Keratinocyte (primary cell): Measurements from ENCODE around the gene DNAJB14. TPM values are rescaled to one million over a fixed set of nuclear protein-coding genes. Genes with fewer than 3 reads are reported as not detected.

Source experiments
- DNase-seq: peaks from one replicate; pipeline ENCODE4 v3.0.0-alpha.2; 2011; ENCODE audit warnings: low read depth, missing footprints, low spot score
- FAIRE-seq: peaks from 2 replicates; lab custom pipeline; 2011; peaks lifted over from hg19 to GRCh38; lab: Jason Lieb, UNC
- H2AFZ ChIP-seq: 2 replicates; pipeline ENCODE4 v1.6.0; 2012; ENCODE audit warnings: low read length, control low read depth, inconsistent platforms; ENCODE audit not compliant: control insufficient read depth
- H3K27ac ChIP-seq: 2 replicates; pipeline ENCODE4 v1.5.1; 2011; ENCODE audit warnings: low read length; ENCODE audit not compliant: control insufficient read depth, insufficient read depth
- H3K27me3 ChIP-seq: 3 replicates; pipeline ENCODE4 v1.6.0; 2011; ENCODE audit warnings: low read length; ENCODE audit not compliant: control insufficient read depth, insufficient read depth; ENCODE audit errors: extremely low read depth
- H3K36me3 ChIP-seq, 2 experiments: 2 replicates in 1 of 2; 3 replicates in 1 of 2; pipeline ENCODE4 v1.5.1; 2011; ENCODE audit warnings: low read length in 2 of 2, mild to moderate bottlenecking in 1 of 2; ENCODE audit not compliant: control insufficient read depth in 2 of 2, insufficient read depth in 2 of 2; ENCODE audit errors: extremely low read depth in 1 of 2
- H3K4me1 ChIP-seq: 3 replicates; pipeline ENCODE4 v1.5.1; 2011; ENCODE audit warnings: low read length; ENCODE audit not compliant: control insufficient read depth, insufficient read depth; ENCODE audit errors: extremely low read depth
- H3K4me2 ChIP-seq: 3 replicates; pipeline ENCODE4 v1.6.0; 2011; ENCODE audit warnings: low read depth, low read length; ENCODE audit not compliant: control insufficient read depth, insufficient read depth; ENCODE audit errors: extremely low read depth
- H3K4me3 ChIP-seq, 3 experiments: fragments of 200-600 bp in 1 of 3; sonication (generic) in 1 of 3; 2 replicates in 2 of 3; 3 replicates in 1 of 3; pipeline ENCODE4 v1.5.1; 2011 to 2016; ENCODE audit warnings: low read length in 3 of 3, mild to moderate bottlenecking in 3 of 3, control low read depth in 2 of 3, inconsistent platforms in 1 of 3, low read depth in 1 of 3, mixed read lengths in 1 of 3, mixed run types in 1 of 3, moderate library complexity in 1 of 3; ENCODE audit not compliant: control insufficient read depth in 2 of 3, insufficient read depth in 2 of 3; ENCODE audit errors: extremely low read depth in 1 of 3
- H3K79me2 ChIP-seq: 2 replicates; pipeline ENCODE4 v1.6.0; 2012; ENCODE audit warnings: low read length; ENCODE audit not compliant: control insufficient read depth, insufficient read depth
- H3K9ac ChIP-seq: 3 replicates; pipeline ENCODE4 v1.6.0; 2011; ENCODE audit warnings: low read length; ENCODE audit not compliant: control insufficient read depth, insufficient read depth; ENCODE audit errors: extremely low read depth
- H3K9me1 ChIP-seq: 3 replicates; pipeline ENCODE4 v1.6.0; 2011; ENCODE audit warnings: low read length; ENCODE audit not compliant: control insufficient read depth, insufficient read depth; ENCODE audit errors: extremely low read depth
- H3K9me3 ChIP-seq: 2 replicates; pipeline ENCODE4 v1.5.1; 2012; ENCODE audit warnings: low read depth, low read length; ENCODE audit not compliant: control insufficient read depth
- H4K20me1 ChIP-seq: 3 replicates; pipeline ENCODE4 v1.6.0; 2011; ENCODE audit warnings: low read length; ENCODE audit not compliant: control insufficient read depth, insufficient read depth; ENCODE audit errors: extremely low read depth
- EZH2 ChIP-seq: IDR thresholded peaks from one replicate; pipeline ENCODE4 v1.6.1; 2012; ENCODE audit warnings: inconsistent platforms, mild to moderate bottlenecking, low read length, moderate library complexity
- dilution Hi-C: fragments of 300-500 bp; cut with MboI; formaldehyde crosslinking; loops from one replicate; pipeline ENCODE4 v1.7.0; 2020; ENCODE audit warnings: low sequenced_read_pairs; ENCODE audit not compliant: extremely low pct_ligation_motif_present
- polyA plus RNA-seq, 5 experiments: library from polyadenylated mRNA; depleted of rRNA in 3 of 5; stranded (reverse) in 3 of 5; stranded (forward) in 1 of 5; unstranded in 1 of 5; fragments of >200 nt; gene quantifications; 1 replicate in 1 of 5; 2 replicates in 3 of 5; 3 replicates in 1 of 5; pipeline versions ENCODE4 v1.2.1 to v1.2.3, GENCODE V29; 2011 to 2012; ENCODE audit warnings: missing spikeins in 2 of 5, low read depth in 1 of 5, low replicate concordance in 1 of 5
- TF ChIP-seq, protein P1 (sequence below), 3 experiments: IDR thresholded peaks in 1 of 3; conservative IDR thresholded peaks in 1 of 3; optimal IDR thresholded peaks in 1 of 3; 2 replicates in 2 of 3; 3 replicates in 1 of 3; pipeline versions ENCODE3 to v1.5.1; 2011; ENCODE audit warnings: low read length in 3 of 3, mild to moderate bottlenecking in 3 of 3, moderate library complexity in 2 of 3, control low read depth in 1 of 3, inconsistent platforms in 1 of 3; ENCODE audit not compliant: insufficient read depth in 2 of 3; ENCODE audit errors: extremely low read depth in 1 of 3

The DNAJB14 gene
- polyA plus RNA-seq, 1 donor (not counting 4 experiments of a cell fraction or from before 2014, with no cell fraction given), result 17.9 TPM

GRCh38 chr4:99965173-99965572 is 18.8 kb upstream of the DNAJB14 start:
- no peaks in the 10 kb centered on the region for H3K36me3 ChIP-seq
- no peak overlapping the region for H3K4me3 ChIP-seq
- DNase-seq (no peak), FAIRE-seq (no peak)
- H3K4me1 ChIP-seq, result peaks cover 18% of the 10 kb centered on the region
- H3K27me3 ChIP-seq, result no peaks in the 10 kb centered on the region
- dilution Hi-C loops, result no loop called here
- TF ChIP-seq, protein P1, sequence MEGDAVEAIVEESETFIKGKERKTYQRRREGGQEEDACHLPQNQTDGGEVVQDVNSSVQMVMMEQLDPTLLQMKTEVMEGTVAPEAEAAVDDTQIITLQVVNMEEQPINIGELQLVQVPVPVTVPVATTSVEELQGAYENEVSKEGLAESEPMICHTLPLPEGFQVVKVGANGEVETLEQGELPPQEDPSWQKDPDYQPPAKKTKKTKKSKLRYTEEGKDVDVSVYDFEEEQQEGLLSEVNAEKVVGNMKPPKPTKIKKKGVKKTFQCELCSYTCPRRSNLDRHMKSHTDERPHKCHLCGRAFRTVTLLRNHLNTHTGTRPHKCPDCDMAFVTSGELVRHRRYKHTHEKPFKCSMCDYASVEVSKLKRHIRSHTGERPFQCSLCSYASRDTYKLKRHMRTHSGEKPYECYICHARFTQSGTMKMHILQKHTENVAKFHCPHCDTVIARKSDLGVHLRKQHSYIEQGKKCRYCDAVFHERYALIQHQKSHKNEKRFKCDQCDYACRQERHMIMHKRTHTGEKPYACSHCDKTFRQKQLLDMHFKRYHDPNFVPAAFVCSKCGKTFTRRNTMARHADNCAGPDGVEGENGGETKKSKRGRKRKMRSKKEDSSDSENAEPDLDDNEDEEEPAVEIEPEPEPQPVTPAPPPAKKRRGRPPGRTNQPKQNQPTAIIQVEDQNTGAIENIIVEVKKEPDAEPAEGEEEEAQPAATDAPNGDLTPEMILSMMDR (optimal IDR thresholded peaks at IDR 0.05 in 1 of 3, IDR thresholded peaks at IDR 0.05 in 1 of 3, conservative IDR thresholded peaks at IDR 0.05 in 1 of 3; ENCODE audit: extremely low read depth in 1 of 3, insufficient read depth in 2 of 3, low read length in 3 of 3), result no peak
- TF ChIP-seq EZH2, result no peak
- no peaks in the 10 kb centered on the region for H4K20me1 ChIP-seq
- no peak overlapping the region for H3K27ac ChIP-seq
- no peak overlapping the region for H3K9ac ChIP-seq
- H3K9me3 ChIP-seq, result no peaks in the 10 kb centered on the region
- no peaks in the 10 kb centered on the region for H3K9me1 ChIP-seq
- H3K4me2 ChIP-seq, result no peak overlapping the region
- H2AFZ ChIP-seq, result no peak overlapping the region
- H3K79me2 ChIP-seq, result no peaks in the 10 kb centered on the region

DNA sequence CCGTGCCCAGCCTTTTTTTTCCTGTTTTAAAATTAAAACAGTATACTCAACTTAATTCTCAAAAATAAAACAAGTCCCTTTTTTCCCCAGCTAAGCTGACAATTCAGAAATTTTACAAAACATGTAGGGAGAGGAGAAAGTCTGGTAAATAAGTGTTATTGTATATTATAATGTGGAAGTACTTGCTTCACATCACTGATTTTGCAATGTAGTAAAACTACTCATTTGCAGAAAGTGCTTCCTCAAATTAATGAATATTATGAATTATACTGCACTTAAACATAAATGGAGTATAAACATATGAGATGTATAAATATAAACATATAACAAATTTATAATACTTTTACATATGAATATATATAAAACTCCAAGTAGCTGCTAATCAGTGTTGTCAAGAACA is 15.3 kb upstream of the DNAJB14 start:
- no peaks in the 10 kb centered on the region for H4K20me1 ChIP-seq
- H3K9me1 ChIP-seq, result no peaks in the 10 kb centered on the region
- H3K9me3 ChIP-seq, result no peaks in the 10 kb centered on the region
- no peaks in the 10 kb centered on the region for H3K79me2 ChIP-seq
- no peak overlapping the region for H2AFZ ChIP-seq
- no peak overlapping the region for H3K27ac ChIP-seq
- FAIRE-seq (no peak), DNase-seq (no peak)
- dilution Hi-C loops, result no loop called here
- peaks cover 6% of the 10 kb centered on the region for H3K4me1 ChIP-seq
- no peak overlapping the region for H3K4me2 ChIP-seq
- no peaks in the 10 kb centered on the region for H3K27me3 ChIP-seq
- TF ChIP-seq EZH2, result no peak
- TF ChIP-seq, protein P1 (optimal IDR thresholded peaks at IDR 0.05 in 1 of 3, IDR thresholded peaks at IDR 0.05 in 1 of 3, conservative IDR thresholded peaks at IDR 0.05 in 1 of 3; ENCODE audit: extremely low read depth in 1 of 3, insufficient read depth in 2 of 3, low read length in 3 of 3), result no peak
- no peak overlapping the region for H3K4me3 ChIP-seq
- no peak overlapping the region for H3K9ac ChIP-seq
- H3K36me3 ChIP-seq, result no peaks in the 10 kb centered on the region
